22Rv1 (cell line): ENCODE data around the gene FLRT2.

Experiments used
- CTCF ChIP-seq: fragments of 450-650 bp; IDR thresholded peaks from 2 replicates; pipeline ENCODE4 v1.5.1; 2017; ENCODE audit warnings: mild to moderate bottlenecking
- ZFX ChIP-seq: fragments of 450-650 bp; IDR thresholded peaks from 2 replicates; pipeline ENCODE4 v1.6.1; 2017; ENCODE audit warnings: antibody characterized with exemption, borderline replicate concordance

- no peak for TF ChIP-seq CTCF
- no peak for TF ChIP-seq ZFX
These were observed 146.0 kb downstream of the FLRT2 start for GRCh38 chr14:85675957-85676356.
